KG1 (cell line): Measurements from ENCODE around the gene NBPF12.
"Not testable (repeated sequence)": the region's sequence is repeated elsewhere in the genome, so short reads cannot be mapped to it uniquely, and the experiment has no call there.

Source experiments
- DNase-seq: peaks from one replicate; lab custom pipeline; 2025; lab: John Stamatoyannopoulos, UW

The NBPF12 gene, protein sequence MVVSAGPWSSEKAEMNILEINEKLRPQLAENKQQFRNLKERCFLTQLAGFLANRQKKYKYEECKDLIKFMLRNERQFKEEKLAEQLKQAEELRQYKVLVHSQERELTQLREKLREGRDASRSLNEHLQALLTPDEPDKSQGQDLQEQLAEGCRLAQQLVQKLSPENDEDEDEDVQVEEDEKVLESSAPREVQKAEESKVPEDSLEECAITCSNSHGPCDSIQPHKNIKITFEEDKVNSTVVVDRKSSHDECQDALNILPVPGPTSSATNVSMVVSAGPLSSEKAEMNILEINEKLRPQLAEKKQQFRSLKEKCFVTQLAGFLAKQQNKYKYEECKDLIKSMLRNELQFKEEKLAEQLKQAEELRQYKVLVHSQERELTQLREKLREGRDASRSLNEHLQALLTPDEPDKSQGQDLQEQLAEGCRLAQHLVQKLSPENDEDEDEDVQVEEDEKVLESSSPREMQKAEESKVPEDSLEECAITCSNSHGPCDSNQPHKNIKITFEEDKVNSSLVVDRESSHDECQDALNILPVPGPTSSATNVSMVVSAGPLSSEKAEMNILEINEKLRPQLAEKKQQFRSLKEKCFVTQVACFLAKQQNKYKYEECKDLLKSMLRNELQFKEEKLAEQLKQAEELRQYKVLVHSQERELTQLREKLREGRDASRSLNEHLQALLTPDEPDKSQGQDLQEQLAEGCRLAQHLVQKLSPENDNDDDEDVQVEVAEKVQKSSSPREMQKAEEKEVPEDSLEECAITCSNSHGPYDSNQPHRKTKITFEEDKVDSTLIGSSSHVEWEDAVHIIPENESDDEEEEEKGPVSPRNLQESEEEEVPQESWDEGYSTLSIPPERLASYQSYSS (N-terminal part only)

DNA sequence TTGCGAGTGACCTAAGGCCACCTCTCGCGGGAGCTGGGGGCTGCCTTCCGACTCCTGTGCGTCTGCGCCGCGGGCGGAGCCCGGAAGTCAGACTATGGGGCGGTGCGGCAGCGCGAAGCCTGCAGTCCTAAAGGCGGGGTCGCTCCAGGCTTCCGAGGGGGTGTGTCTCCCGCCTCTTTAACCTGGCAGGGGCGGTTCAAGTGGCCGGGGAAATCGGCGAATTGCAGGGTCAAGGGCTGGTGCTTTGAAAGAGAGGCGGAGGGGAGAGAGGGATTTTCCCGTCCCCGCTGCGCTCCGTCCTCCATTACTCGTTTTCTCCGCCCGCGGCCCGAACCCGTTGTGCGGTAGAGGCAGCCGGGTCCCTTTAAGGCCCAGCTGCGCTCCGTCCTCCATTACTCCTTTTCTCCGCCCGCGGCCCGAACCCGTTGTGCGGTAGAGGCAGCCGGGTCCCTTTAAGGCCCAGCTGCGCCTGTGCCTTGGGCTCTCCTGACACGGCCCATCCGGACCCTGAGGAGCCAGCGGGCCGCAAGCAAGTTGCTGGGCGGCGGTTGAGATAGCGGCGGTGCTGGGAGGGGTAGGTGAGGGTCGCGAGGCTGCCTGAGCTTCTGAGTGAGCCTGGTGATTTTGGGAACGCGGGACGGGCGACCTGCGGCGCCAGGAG, at the start of gene NBPF12:
TSS of gene NBPF12 (plus strand) at position 83 of the 661 bp plus-strand sequence. CDS start 21,820 bp downstream, outside the sequence.
- peak; percentile 12 for DNase-seq

DNA sequence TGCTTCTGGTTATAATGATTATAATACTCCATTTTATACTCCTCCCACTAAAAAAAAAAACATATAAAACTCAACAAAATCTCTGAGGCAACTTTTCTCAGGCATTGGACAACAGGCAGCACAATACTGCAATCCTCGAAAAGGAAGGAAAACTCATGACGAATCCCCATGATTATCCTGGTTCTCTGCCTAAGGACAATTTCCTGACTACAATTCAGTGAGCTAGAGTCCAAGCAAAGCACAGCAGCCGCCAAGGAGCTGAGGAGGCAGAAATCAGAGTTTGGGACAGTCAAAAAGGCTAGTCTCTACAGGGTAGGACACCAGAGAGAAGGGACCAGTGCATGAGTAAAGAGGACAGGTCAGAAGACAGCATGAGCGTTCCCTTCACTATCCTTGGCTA, 46.8 kb upstream of the NBPF12 start:
- DNase-seq: not testable (repeated sequence)

DNA sequence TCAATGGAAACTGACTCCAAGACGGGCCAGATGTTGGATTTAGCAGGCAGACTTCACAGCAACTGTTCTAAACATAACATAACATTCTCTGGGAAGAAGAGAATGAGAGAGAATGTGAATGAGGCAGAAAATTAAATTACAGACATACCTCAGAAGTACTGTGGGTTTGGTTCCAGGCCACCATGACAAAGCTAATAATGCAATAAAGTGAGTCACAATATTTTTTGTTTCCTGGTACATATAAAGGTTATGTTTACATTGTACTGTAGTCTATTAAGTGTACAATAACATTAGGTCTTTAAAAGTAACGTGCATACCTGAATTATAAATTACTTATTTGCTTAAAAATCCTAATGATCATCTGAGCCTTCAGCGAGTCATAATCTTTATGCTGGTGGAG, 45.8 kb upstream of the NBPF12 start:
- not testable (repeated sequence) for DNase-seq

DNA sequence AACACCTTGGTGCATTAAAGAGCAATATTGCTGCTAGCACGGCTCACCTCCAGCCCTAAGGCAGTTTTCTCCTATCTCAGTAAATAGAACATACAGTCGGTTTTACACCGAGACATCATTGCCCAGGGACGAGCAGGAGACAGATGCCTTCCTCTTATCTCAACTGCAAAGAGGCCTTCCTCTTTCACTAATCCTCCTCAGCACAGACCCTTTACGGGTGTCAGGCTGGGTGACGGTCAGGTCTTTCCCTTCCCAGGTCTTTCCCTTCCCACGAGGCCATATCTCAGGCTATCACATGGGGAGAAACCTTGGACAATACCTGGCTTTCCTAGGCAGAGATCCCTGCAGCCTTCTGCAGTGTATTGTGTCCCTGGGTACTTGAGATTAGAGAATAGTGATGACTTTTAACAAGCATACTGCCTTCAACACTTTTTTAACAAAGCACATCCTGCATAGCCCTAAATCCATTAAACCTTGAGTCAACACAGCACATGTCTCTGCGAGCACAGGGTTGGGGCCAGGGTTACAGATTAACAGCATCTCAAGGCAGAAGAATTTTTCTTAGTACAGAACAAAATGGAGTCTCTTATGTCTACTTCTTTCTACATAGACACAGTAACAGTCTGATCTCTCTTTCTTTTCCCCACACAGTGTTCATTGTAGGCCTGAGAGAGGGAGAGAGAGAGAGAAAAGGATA, 30.4 kb upstream of the NBPF12 start:
- not testable (repeated sequence) for DNase-seq

DNA sequence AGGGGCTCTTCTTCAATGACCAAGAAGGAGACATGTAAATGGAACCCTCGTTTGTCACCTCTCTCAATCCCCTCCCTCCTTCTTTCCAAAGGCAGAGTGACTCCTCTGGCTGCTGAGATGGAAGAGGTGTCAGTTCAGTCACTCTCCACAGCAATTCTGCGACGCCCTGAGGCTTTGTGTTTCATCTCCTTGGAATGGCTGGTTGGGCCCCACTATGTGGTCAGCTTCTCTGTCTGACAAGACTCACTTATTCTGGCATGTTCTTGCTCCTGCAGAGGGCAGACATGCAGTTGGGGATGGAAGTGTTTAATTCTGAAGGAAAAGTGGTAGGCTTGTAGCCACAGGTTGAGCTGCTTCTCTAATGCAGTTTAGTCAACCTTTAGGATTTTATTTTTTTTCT, 25.1 kb upstream of the NBPF12 start:
- not testable (repeated sequence) for DNase-seq

DNA sequence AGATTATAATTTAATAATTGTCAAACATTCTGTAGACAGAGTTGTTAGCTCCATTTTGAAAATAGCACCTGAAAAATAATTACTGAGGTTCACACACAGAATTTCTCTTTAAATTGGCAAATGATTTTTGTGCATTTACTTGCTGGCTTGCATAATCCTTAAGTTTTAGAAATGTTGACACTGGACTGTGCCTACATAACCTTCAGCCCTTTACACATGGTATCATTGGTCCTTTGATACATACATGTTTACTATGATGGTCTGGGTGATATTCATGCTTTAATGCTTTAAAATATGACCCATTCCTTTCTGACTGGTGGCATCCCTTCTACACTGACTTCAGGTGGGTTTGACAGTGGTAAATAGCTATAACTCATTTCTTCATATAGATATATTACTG, 17.3 kb upstream of the NBPF12 start:
- DNase-seq: not testable (repeated sequence)

DNA sequence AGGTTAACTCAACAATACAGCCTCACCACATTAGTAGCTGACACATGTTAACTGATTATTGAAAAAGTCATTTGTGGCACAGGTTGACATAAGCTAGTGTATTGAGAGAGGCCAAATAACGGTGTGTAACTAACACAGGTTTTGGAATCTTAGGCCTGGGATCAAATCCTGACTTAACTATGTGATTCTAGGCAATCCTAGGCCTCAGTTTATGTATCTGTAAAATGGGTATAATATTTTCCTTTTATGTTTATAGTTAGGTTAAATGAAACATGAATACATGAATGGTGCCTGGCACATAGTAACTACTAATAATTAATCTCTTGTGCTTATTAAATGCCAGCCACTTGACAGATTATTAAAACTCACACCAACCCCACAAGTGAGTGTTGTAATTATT, 15.5 kb upstream of the NBPF12 start:
- DNase-seq: not testable (repeated sequence)

DNA sequence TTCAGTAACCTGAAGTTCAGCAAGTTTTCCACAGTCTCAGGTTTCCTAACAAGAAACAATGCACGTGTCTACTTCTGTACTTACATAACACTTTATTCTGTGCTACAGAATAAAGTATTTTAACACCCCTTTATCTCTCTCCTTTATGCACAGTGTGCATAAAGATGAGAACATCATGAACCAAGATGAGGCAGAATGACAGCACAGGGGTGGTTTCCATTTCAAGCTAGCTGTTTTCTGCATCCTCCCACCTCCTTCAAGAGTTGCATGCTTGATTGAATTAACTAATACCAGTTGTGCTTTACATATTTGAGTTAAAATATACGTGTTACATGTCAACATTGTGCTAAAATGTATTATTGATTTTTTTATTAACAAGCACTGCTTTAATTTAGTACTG, 14.0 kb upstream of the NBPF12 start:
- DNase-seq: not testable (repeated sequence)

DNA sequence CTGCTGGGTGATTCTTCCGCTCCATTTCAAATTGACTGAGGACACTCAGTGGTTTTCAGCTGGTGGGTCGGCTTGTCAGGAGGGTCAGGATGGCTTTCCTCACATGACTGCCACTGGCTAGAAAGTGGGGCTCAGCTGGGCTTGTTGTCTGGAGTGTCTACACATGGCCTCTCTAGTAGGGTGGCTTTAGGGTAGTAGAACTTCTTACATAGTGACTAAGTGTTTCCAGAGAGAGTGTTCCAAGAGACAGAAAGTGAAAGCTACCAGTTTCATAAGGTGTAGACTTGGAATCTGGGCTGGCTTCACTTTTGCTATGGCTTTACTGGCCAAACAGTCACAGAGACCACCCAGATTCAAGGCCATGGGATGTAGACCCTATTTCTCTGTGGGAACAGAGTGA, 11.7 kb upstream of the NBPF12 start:
- DNase-seq: not testable (repeated sequence)

DNA sequence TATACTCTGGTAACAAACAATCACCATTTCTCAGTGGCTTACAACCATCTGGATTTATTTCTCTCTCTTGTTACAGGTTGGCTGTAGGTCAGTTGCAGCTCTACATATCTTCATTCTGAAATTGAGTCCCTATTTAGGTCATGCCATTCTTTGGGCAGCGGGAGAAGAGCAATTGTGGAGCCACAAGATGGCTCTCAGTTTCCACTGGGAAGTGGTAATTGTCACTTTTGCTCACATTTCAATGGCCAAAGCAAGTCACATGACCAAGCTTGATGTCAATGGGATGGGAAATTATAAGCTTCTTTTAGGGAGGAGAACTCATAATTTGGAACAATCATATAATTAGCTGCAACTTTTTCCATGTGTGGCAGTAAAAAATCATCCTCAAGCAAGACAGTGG, 7.9 kb upstream of the NBPF12 start:
- DNase-seq: not testable (repeated sequence)

DNA sequence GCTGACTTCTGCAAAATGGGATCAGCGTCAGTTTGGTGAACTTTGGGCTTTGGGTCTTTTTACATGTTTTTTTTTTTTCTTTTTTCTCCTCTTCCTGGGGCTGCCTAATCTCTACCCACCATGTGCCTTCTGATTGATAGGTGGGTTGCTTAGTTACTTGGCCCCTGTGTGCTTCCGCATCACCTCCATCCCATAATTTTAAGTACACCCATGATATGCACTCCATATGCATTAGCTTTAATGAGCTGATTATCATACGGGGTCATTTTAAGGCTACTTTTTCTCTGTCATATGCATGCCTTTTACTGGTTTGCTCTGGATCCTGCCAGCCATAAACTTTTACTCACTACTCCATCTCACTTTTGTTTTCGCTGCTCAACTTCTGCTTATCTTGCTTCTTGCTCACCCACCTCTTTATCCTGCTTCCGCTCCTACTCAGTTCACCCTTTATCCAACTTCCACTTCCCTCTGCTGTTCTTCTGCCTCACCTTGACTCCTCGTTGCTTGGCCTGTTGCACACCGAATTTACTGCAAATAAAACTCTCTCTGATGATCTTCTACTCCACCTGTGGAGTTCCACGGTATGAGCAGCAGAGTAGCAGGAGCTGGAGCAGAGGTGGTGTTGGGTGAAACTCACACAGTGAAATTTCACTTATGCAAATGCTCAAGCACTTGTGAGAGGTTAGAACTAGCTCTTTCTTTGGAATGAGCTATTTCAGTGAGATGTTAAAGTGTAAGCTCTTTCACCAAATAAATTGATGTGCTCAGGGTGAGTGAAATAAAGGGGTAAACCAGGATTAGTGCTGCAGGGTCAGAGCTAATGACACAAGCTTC, 3.5 kb upstream of the NBPF12 start:
- DNase-seq: peak; percentile 12

DNA sequence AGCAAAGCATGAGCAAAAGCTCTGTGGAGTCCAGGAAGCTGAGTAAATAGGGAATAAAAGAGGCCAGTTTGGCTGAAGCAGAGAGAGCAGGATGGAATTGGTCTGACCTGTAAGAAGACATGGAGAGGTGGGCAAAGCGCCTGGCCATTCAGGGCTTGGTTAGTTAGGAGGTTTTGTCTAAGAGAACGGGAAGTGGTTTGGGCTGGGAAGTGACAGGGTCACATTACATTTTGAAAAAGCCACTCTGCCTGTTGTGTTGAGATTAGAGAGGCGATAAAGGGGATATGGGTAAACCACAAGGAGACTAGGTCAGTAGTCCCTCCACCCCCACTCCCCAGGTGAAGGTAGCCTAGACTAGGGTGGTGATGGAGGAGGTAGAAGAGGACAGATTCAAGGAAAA, 662 bp upstream of the NBPF12 start:
- not testable (repeated sequence) for DNase-seq

DNA sequence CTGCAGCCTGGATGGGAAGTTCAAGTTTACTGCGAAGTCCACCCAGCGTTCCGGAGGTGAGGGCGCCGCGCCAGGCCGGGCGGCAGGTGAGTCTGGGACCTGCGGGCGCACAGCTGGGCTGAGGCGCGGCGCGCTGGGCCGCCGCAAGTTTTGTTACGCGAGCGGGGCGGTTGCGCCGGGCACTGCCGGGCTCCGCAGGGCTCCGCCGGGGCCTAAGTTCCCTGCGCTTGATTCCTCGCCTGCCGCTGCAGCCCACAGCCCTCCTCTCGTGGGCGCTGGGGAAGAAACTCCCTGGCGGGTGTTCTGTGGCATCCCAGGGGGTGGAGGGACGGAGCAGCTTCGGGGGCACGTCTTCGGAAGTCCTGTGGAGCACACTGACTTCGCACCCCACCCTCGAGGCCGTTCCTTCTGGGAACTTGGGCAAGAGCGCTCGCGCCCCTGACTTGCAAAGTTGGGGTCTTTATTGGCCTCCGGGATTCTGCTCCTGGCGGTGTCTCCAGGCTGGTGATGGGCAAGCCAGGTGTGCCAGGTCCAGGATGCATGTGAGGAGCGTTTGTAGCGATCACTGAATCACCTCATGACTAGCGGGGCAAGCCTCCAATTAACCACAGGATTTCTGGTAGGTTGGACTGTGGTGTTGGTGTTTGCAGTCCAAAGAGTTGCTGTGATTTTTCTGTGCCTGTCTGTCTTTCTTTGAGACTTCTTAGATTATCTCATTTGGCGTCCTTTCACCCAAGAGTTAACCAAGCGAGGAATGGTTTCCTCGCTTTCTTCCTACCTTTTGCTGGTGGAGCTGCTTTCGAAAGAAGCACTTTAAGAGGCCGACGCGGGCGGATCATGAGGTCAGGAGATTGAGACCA, 1.0 kb downstream of the NBPF12 start:
- DNase-seq: not testable (repeated sequence)

DNA sequence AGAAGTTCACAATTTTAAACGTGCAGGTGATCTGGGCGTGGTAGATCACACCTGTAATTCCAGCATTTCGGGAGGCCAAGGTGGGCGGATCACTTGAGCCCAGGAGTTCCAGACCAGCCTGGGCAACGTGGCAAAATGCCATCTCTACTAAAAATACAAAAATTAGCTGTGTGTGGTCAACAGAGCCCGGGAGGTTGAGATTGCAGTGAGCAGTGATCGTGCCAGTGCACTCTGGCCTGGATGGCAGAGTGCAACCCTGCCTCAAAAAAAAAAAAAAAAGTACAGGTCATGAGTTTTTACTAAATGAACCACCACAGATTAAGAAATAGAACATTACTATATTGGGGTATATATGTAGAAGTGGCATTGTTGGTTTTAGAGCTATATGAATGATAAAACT, 2.2 kb downstream of the NBPF12 start:
- not testable (repeated sequence) for DNase-seq

DNA sequence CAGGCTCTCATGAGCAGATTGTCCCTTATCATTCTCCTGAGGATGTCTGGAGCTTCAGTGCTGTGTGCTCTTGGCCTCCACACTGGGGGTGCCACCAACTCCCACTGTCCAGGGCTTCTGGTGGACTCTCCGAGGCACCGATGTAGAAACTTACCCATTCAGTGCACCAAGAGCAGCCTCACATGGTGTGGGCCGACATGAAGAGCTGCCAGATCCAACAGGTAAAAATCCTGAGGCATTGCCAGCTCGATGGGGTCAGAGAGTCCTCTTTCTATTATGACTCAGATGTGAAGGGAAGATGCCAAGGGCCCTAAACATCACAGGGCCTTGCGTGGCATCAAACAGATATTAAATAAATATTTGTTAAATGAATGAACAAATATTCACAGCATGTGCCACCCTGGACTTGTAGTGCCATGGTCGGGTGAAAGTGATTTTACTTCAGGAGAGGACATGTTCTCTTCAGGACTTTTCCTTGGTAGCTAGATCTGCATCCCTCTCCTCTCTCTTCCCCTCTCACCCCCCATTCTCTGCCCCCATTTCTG, 5.3 kb downstream of the NBPF12 start:
- DNase-seq: not testable (repeated sequence)

DNA sequence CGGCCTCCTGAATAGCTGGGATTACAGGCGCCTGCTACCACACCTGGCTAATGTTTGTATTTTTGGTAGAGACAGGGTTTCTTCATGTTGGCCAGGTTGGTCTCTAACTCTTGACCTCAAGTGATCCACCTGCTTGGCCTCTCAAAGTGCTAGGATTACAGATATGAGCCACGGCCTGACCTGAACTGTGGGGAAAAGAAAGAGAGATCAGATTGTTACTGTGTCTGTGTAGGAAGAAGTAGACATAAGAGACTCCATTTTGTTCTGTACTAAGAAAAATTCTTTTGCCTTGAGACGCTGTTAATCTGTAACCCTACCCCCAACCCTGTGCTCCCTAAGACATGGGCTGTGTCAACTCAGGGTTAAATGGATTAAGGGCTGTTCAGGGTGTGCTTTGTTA, 10.0 kb downstream of the NBPF12 start:
- DNase-seq: not testable (repeated sequence)

DNA sequence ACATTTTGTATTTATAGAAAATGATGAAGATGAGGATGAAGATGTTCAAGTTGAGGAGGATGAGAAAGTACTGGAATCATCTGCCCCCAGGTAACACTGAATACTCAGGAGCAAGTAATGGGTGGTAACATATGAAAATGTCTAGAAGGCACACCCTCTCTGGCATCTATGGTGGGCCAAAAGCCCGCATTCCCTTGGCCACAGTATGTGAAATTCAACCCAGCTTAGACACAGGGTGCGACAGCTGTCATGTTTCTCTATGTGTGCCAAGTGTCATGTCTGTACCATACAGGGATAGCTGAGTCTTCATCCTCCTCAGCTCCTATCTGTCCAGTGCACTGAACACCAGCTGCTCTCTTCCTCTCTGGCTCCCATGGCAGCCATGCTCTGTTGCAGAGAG, 26.2 kb downstream of the NBPF12 start:
- not testable (repeated sequence) for DNase-seq

DNA sequence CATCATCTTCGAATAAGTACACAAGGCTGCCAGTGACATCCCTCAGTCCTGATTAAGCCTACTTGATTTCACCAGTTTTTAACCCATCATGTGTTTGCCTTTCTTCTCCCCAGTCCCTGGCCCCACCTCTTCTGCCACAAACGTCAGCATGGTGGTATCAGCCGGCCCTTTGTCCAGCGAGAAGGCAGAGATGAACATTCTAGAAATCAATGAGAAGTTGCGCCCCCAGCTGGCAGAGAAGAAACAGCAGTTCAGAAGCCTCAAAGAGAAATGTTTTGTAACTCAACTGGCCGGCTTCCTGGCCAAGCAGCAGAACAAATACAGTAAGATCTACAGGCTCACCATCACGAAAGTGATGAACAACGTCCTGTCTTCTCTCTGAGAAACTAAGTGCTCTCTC, 28.2 kb downstream of the NBPF12 start:
- DNase-seq: not testable (repeated sequence)

DNA sequence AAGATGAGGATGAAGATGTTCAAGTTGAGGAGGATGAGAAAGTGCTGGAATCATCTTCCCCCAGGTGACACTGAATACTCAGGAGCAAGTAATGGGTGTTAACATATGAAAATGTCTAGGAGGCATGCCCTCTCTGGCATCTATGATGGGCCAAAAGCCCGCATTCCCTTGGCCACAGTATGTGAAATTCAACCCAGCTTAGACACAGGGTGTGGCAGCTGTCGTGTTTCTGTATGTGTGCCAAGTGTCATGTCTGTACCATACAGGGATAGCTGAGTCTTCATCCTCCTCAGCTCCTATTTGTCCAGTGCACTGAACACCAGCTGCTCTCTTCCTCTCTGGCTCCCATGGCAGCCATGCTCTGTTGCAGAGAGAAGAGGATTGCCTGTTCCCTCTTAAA, 32.5 kb downstream of the NBPF12 start:
- DNase-seq: not testable (repeated sequence)
